HG03280 (cell line): Measurements from ENCODE around the gene ZRANB2.
A peak's percentile ranks its signal among the peaks of the same experiment; 100 is the strongest.

ENCODE experiments used
- ATAC-seq: cut with Tn5 transposase; IDR thresholded peaks from one replicate; pipeline ENCODE4 v1.9.1; 2021; ENCODE audit warnings: mild to moderate bottlenecking, moderate library complexity; ENCODE audit not compliant: unreplicated experiment

ZRANB2 gene

GRCh38 chr1:71071720-71072119, 9.1 kb downstream of the ZRANB2 start:
- ATAC-seq, result no peak

GRCh38 chr1:71068325-71069240, 12.3 kb downstream of the ZRANB2 start:
- ATAC-seq, result no peak

GRCh38 chr1:71054791-71055190, 26.0 kb downstream of the ZRANB2 start:
- ATAC-seq, result no peak

- ATAC-seq, result no peak
Measured at GRCh38 chr1:71054281-71054731, 26.5 kb downstream of the ZRANB2 start.

GRCh38 chr1:71053758-71054157, 27.1 kb downstream of the ZRANB2 start:
- ATAC-seq, result no peak

GRCh38 chr1:71053146-71053545, 27.7 kb downstream of the ZRANB2 start:
- ATAC-seq, result no peak

- ATAC-seq, result peak; percentile 73
Measured at GRCh38 chr1:71049951-71050598, 30.8 kb downstream of the ZRANB2 start.

GRCh38 chr1:71047635-71048607, 32.9 kb downstream of the ZRANB2 start, which contains the start of gene PTGER3:
TSS of gene PTGER3 (minus strand) at chr1:71047816. CDS start at chr1:71047577, 239 bp downstream.
- no peak for ATAC-seq

GRCh38 chr1:71046891-71047634, 33.8 kb downstream of the ZRANB2 start:
- no peak for ATAC-seq

GRCh38 chr1:71045463-71046028, 35.3 kb downstream of the ZRANB2 start:
- no peak for ATAC-seq

GRCh38 chr1:71044833-71045232, 36.0 kb downstream of the ZRANB2 start:
- no peak for ATAC-seq

GRCh38 chr1:71043065-71043464, 37.8 kb downstream of the ZRANB2 start:
- ATAC-seq, result no peak

- ATAC-seq, result no peak
Measured at GRCh38 chr1:71041806-71042205, 39.0 kb downstream of the ZRANB2 start.

- no peak for ATAC-seq
Measured at GRCh38 chr1:71039661-71040262, 41.1 kb downstream of the ZRANB2 start.

- no peak for ATAC-seq
Measured at GRCh38 chr1:71038942-71039341, 41.9 kb downstream of the ZRANB2 start.

- ATAC-seq, result no peak
Measured at GRCh38 chr1:71037829-71038620, 42.8 kb downstream of the ZRANB2 start.

- no peak for ATAC-seq
Measured at GRCh38 chr1:71037066-71037465, 43.8 kb downstream of the ZRANB2 start.

GRCh38 chr1:71033136-71033535, 47.7 kb downstream of the ZRANB2 start:
- no peak for ATAC-seq

- no peak for ATAC-seq
Measured at GRCh38 chr1:71031426-71031825, 49.4 kb downstream of the ZRANB2 start.
